Measurements from ENCODE around the gene EHMT1.

The EHMT1 gene

GRCh38 chr9:137668203-137668602 lies 49.4 kb downstream of the EHMT1 start:
- no peak for TF ChIP-seq CTCF (IDR thresholded peaks at IDR 0.05; ENCODE audit: low read depth, low read length)
- DNase-seq (ENCODE audit: extremely low read depth, low read depth): no peak

GRCh38 chr9:137669261-137669672 lies 50.5 kb downstream of the EHMT1 start:
- DNase-seq (ENCODE audit: extremely low read depth, low read depth): no peak
- TF ChIP-seq CTCF (IDR thresholded peaks at IDR 0.05; ENCODE audit: low read depth, low read length): no peak

- TF ChIP-seq CTCF (IDR thresholded peaks at IDR 0.05; ENCODE audit: low read depth, low read length): no peak
- no peak for DNase-seq (ENCODE audit: extremely low read depth, low read depth)
Observed at GRCh38 chr9:137670391-137671195, 51.8 kb downstream of the EHMT1 start.

- TF ChIP-seq CTCF (IDR thresholded peaks at IDR 0.05; ENCODE audit: low read depth, low read length): no peak
- no peak for DNase-seq (ENCODE audit: extremely low read depth, low read depth)
Observed at GRCh38 chr9:137671196-137671538, 52.4 kb downstream of the EHMT1 start.

DNA sequence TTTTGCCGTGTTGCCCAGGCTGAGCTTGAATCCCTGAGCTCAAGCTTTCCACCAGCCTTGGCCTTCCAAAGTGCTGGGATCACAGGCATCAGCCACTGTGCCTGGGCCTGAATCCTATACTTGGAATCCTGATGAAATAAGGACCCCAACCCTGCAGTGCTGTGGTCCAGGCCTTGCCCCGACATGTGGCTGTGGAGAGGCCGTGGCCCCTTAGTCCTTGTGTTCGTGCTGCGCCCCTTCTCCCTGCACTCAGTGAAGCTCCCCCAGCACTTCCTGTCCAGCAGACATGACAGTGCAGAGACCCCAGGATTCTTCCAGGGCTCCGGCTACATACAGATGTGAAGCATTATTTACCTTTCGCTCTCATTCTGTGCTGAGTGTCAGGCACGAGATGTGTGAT lies 52.9 kb downstream of the EHMT1 start:
- DNase-seq (ENCODE audit: extremely low read depth, low read depth): no peak
- TF ChIP-seq CTCF (IDR thresholded peaks at IDR 0.05; ENCODE audit: low read depth, low read length): no peak

DNA sequence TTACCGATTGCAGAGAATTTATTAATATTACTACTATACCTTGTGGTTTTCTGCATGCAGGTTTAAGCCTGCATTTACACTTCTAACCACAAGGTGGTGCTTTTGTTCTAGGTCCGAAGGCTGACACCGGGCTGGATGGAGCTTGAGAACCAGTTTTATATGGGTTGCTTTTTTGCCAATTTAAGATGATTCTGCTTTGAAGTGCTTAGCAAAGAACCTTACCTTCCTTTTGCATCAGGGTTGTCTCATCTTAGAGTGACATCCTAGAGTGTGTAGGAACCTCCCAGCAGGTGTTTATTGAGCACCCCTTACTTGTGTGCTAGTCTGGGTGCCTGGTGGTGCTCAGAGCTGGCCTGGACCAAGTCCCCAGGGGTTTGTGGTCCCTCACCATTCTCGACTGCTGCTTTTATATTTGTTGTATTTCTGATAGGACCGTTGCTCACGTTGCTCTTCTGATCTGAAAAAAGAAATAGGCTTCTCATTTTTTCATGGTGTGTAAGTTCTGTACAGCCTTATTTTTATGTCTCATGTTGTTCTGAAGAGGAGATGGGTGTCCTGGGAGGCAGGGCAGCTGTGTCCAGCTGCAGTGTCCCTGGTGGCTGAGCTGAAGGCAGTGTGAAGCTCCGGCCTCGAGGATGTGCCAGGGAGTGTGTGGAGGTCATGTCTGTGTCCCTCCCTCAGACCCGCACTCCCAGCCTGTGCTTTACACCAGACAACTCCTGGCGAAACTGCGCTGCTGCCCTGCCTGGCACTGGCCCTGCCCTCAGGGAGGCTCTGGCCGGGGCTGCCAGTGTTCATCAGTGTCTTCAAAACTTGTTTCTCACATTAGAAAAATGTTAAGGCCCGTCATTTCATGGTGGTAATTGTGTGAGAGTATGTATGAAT lies 54.3 kb downstream of the EHMT1 start:
- TF ChIP-seq CTCF (IDR thresholded peaks at IDR 0.05; ENCODE audit: low read depth, low read length): peak; percentile 83
- DNase-seq (ENCODE audit: extremely low read depth, low read depth): peak; percentile 36

DNA sequence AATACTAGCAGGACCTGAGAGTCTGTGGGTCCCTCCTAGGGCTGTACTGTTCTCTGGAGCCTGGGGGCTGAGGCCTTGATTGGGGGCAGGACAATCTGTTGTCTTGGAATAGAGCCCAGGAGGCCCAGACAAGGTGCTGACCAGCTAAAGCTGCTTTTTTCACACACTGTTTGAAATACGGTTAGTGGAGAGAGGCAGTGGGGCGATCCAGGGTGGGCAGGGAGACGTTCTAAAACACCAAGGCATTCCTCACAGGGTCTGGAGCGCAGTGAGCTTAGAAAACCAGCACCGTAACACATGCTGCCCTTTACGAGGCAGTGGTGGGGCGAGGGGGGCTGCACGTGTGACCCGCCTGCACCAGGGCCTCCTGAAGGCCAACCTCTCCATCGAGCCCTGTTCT lies 55.1 kb downstream of the EHMT1 start:
- no peak for DNase-seq (ENCODE audit: extremely low read depth, low read depth)
- no peak for TF ChIP-seq CTCF (IDR thresholded peaks at IDR 0.05; ENCODE audit: low read depth, low read length)
